GM12872 (cell line): ENCODE results near the gene KIAA1958.

Source experiments
- TF ChIP-seq, protein P1 (sequence below): IDR thresholded peaks from 3 replicates; pipeline ENCODE4 v1.5.1; 2011; ENCODE audit warnings: low read depth, mild to moderate bottlenecking, low read length, moderate library complexity; ENCODE audit not compliant: insufficient read depth

KIAA1958 gene

DNA sequence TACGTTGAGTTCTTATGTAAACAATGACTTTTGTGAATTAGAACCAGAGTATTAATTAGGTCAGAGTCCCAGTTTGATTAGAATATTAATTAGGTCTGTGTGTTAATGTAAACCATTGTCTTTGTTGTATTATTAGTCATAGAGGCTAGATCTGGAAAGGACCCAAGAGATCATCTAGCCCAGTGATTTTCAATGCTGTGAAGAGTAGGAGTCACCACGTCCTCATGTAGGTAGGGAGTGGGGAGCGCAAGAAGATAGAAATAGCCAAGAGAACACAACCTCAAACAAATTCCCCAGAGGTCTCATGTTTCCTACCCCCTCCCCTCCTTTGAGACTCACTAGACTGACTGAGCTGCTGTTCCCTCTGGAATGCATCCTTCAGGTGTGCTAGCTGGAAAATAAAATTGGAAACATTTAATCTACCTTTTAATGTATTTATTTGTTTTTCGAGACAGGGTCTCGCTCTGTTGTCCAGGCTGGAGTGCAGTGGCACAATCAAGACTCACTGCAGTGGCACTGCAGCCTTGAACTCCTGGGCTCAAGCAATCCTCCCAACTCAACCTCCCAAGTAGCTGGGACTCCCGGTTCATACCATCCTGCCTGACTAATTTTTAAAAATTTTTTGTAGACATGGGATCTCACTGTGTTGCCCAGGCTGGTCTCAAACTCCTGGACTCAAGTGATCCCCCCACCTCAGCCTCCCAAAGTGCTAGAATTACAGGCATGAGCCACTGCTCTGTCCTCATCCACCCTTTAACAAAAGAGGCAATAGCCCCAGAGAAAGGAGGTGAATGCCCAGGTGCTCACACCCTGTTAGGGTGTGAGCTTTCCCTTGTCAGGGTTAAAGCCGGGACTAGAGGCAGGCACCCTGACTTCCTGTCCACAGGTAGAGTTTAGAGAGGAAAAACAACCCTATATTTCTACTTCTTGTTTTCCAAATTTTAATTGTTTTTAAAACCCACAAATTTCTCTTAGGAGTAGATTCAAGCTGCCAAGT lies 138.4 kb downstream of the KIAA1958 start:
- TF ChIP-seq, protein P1, sequence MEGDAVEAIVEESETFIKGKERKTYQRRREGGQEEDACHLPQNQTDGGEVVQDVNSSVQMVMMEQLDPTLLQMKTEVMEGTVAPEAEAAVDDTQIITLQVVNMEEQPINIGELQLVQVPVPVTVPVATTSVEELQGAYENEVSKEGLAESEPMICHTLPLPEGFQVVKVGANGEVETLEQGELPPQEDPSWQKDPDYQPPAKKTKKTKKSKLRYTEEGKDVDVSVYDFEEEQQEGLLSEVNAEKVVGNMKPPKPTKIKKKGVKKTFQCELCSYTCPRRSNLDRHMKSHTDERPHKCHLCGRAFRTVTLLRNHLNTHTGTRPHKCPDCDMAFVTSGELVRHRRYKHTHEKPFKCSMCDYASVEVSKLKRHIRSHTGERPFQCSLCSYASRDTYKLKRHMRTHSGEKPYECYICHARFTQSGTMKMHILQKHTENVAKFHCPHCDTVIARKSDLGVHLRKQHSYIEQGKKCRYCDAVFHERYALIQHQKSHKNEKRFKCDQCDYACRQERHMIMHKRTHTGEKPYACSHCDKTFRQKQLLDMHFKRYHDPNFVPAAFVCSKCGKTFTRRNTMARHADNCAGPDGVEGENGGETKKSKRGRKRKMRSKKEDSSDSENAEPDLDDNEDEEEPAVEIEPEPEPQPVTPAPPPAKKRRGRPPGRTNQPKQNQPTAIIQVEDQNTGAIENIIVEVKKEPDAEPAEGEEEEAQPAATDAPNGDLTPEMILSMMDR: no peak

DNA sequence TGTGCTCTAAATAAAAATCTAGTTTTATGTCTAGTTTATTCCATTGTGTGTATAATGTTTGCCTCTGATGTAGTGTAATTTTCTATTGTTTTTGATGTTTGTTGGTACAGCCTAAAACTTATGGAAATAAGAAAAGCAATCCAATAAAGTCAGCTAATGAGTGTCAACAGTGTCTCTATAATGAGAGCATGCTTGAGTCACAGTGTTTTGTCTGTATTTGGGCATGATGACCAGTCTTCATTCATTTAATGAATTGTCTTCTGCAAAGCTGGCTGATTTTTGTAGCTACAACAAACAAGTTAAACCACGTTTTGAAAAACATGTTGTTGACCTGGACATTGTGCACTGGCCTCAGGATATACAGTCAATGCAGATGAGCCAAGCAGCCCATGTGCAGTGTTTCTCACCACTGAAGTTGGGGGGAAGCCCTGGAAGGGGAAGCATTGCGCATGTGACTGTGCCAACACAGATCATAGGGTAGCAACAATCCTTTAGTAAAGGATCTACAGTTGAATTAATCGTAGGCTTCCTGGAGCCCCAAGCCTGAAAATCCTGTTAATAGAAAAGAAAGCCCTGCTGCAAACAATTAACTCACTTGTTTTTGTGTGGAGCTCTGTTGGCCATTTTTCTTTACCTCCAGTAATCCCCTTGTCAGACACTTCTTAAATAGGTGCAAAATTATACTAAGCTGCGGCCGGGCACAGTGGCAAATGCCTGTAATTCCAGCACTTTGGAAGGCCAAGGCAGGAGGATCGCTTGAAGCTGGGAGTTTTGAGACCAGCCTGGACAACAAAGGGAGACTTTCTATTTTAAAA lies 143.3 kb downstream of the KIAA1958 start:
- TF ChIP-seq, protein P1: no peak

DNA sequence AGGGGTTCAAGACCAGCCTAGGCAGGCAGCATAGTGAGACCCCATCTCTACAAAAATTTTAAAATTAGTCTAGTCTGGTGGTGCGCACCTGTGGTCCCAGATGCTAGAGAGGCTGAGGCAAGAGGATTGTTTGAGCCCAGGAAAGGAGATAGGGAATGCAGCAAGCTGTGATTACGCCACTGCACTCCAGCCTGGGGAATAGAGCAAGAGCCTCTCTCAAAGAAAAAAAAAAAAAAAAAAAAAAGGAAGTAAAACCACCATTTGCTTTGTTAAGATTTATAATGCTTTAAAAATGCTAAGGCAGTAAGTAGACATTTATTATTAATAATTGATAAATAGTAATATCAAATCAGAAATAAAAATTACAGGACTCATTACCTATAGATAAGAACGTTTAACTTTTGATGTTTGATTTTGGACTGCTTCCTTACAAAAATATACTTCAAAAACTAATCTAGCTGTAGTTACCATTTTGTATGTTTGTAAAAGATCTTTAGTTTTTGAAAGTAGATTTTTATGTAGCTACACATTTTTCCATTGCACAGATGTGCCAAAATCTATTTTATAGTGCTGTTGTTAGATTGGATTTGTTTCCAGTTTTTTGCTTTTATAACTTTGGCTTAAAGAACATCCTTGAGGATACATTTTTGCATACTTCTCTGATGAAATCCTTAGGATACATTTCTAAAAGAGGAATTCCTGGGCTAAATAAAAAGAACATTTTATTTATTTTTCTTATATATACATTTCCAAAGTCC lies 144.9 kb downstream of the KIAA1958 start:
- TF ChIP-seq, protein P1: no peak

DNA sequence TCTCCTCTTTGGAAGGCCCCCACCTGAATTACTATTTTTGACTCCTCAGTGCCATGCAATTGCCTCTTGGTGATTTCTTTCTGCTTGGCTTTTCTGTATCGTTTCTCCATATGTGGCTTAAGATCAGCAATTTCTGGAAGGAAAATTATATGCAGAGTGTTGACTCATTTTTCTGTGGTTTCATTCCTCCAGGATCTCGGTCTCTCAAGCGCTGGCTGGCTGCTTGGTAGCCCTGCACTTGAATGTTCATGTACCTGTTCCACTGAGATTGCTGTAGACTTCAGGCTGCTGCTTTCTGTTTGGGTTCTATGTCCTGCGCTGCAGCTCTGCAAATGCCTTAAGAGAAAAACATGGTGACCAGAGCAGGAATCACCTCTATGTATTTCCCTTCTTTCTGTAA lies 153.7 kb downstream of the KIAA1958 start:
- TF ChIP-seq, protein P1: no peak

DNA sequence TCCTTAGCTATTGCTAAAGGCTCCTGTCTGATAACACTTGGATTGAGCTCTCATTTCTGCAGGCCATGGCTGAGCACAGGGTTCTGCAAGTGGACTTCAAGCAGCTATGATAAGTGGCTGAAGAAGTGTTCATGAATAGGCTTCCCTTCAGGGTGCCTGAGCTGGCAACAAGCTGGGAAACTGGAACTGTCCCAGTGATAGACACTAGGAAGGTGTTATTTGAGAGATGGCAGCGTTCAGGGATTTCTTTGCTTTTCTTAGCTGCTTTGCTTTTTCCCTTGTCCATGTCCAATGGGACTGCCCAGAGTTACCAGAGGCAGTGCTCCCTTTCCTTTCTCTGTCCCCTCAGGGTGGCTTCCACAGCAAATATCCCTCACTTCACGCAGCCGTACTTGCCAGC lies 155.5 kb downstream of the KIAA1958 start:
- TF ChIP-seq, protein P1: no peak

DNA sequence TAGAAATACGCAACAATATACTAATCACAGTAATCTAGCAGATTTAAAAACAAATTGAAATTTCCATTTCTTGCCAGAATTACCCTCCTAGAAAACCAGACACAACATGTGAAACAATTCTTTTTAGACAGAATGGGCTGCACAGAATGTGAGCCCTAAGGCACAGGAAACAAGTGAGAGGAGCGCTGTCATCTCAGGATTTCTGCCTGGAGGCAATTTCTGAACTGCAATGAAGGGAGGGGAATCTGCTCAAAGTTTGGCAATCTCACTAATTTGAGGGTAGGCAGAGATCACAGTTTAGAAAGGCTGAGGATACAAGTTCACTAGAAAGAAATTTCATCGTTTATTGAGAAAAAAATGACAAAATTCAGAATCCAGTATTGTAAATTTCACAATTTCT lies 161.0 kb downstream of the KIAA1958 start:
- TF ChIP-seq, protein P1: no peak
